HG03159 (cell line): ENCODE results near the gene GTPBP6.

Experiments
- ATAC-seq: cut with Tn5 transposase; IDR thresholded peaks from one replicate; pipeline ENCODE4 v1.9.1; 2021; ENCODE audit warnings: mild to moderate bottlenecking, moderate library complexity; ENCODE audit not compliant: unreplicated experiment

Gene GTPBP6

GRCh38 chrX:318739-319578, at the start of gene GTPBP6:
Gene GTPBP6, minus strand, starts transcription at chrX:318796. Its CDS starts 9 bp downstream, at chrX:318787.
- peak; percentile 75 for ATAC-seq

- ATAC-seq: no peak
These were observed 49.3 kb upstream of the GTPBP6 start for GRCh38 chrX:367866-368265.

- ATAC-seq: no peak
These were observed 48.8 kb upstream of the GTPBP6 start for GRCh38 chrX:367349-367748.

- ATAC-seq: no peak
These were observed 45.2 kb upstream of the GTPBP6 start for GRCh38 chrX:363621-364375.

GRCh38 chrX:362937-363620, 44.5 kb upstream of the GTPBP6 start:
- ATAC-seq: no peak

GRCh38 chrX:362351-362750, 43.8 kb upstream of the GTPBP6 start:
- ATAC-seq: no peak

GRCh38 chrX:361231-362145, 42.9 kb upstream of the GTPBP6 start:
- ATAC-seq: no peak

- no peak for ATAC-seq
These were observed 42.0 kb upstream of the GTPBP6 start for GRCh38 chrX:360496-361150.

GRCh38 chrX:358651-359143, 40.1 kb upstream of the GTPBP6 start:
- no peak for ATAC-seq

- no peak for ATAC-seq
These were observed 39.3 kb upstream of the GTPBP6 start for GRCh38 chrX:357693-358471.

- no peak for ATAC-seq
These were observed 38.6 kb upstream of the GTPBP6 start for GRCh38 chrX:357035-357692.

- ATAC-seq: no peak
These were observed 37.9 kb upstream of the GTPBP6 start for GRCh38 chrX:356385-357034.

- ATAC-seq: no peak
These were observed 36.9 kb upstream of the GTPBP6 start for GRCh38 chrX:355329-356050.

GRCh38 chrX:353566-354535, 35.3 kb upstream of the GTPBP6 start:
- no peak for ATAC-seq

- no peak for ATAC-seq
These were observed 34.2 kb upstream of the GTPBP6 start for GRCh38 chrX:352582-353314.

GRCh38 chrX:352181-352580, 33.6 kb upstream of the GTPBP6 start:
- no peak for ATAC-seq
